K562 (cell line): Measurements from ENCODE around the gene HINT3. TPM values are rescaled to one million over a fixed set of nuclear protein-coding genes. Genes with fewer than 3 reads are reported as not detected.

Experiments used
- ATAC-seq: fragments of 200-7000 bp; cut with Tn5 transposase; 3 replicates; pipeline ENCODE4 v1.9.1; 2020; ENCODE audit warnings: moderate library complexity
- BruUV-seq: library from RNA; stranded (reverse); fragments of 400-500 nt; replicated peaks from 2 replicates; lab custom pipeline; 2021; lab: Mats Ljungman, UMichigan
- CTCF ChIA-PET: fragments of 300-600 bp; formaldehyde crosslinking; extraction: SDS; loops from one replicate; lab custom pipeline; 2021; ENCODE audit warnings: low intra/inter-chr PET ratio; lab: Yijun Ruan, JAX
- POLR2A ChIA-PET: fragments of 300-600, 350-650 bp; sonication (Branson Sonifier 250); formaldehyde crosslinking; extraction: SDS; loops from one replicate; lab custom pipeline; 2021; ENCODE audit warnings: antibody characterized with exemption, inconsistent platforms; lab: Yijun Ruan, JAX
- DNase-seq, 4 experiments: peaks; one replicate each; pipeline versions ENCODE4 v3.0.0 to v3.0.0-alpha.2; 2011 to 2018; ENCODE audit warnings: low spot score in 3 of 4, mixed read lengths in 3 of 4; ENCODE audit errors: extremely low read depth in 1 of 4
- FAIRE-seq: peaks from 2 replicates; lab custom pipeline; 2011; peaks lifted over from hg19 to GRCh38; lab: Jason Lieb, UNC
- H2AFZ ChIP-seq: 2 replicates; pipeline ENCODE4 v1.6.0; 2011; ENCODE audit warnings: low read depth, low read length, control low read depth, inconsistent platforms
- H3K27ac ChIP-seq: fragments of 200-600 bp; 3 replicates; pipeline ENCODE4 v1.8.0; 2011; ENCODE audit warnings: low read depth, mild to moderate bottlenecking, control low read depth, inconsistent platforms, low read length, moderate library complexity, mixed read lengths; ENCODE audit errors: extremely low read depth
- H3K27me3 ChIP-seq, 2 experiments: fragments of 300-600 bp in 1 of 2; 2 replicates in 1 of 2; 3 replicates in 1 of 2; pipeline versions ENCODE4 v1.6.0 to v1.8.0; 2011; ENCODE audit warnings: inconsistent platforms in 2 of 2, low read length in 2 of 2, mild to moderate bottlenecking in 1 of 2, mixed read lengths in 1 of 2, moderate library complexity in 1 of 2; ENCODE audit not compliant: control insufficient read depth in 2 of 2, insufficient read depth in 2 of 2
- H3K36me3 ChIP-seq: fragments of 300-600 bp; 3 replicates; pipeline ENCODE4 v1.8.0; 2011; ENCODE audit warnings: mild to moderate bottlenecking, low read length, inconsistent platforms; ENCODE audit not compliant: control insufficient read depth, insufficient read depth
- H3K4me1 ChIP-seq, 2 experiments: fragments of 200-600 bp in 1 of 2; replicated peaks in 1 of 2; 2 replicates in 1 of 2; 3 replicates in 1 of 2; pipeline versions ENCODE4 v1.5.1 to v1.8.0; 2011; ENCODE audit warnings: inconsistent platforms in 2 of 2, low read length in 2 of 2, mild to moderate bottlenecking in 1 of 2, mixed read lengths in 1 of 2, moderate library complexity in 1 of 2; ENCODE audit not compliant: control insufficient read depth in 2 of 2, insufficient read depth in 2 of 2
- H3K4me2 ChIP-seq: 2 replicates; pipeline ENCODE4 v1.6.1; 2011; ENCODE audit warnings: low read length, control low read depth, inconsistent platforms, mixed read lengths; ENCODE audit not compliant: insufficient read depth
- H3K4me3 ChIP-seq: fragments of 200-600 bp; sonication (generic), shearing (Covaris generic); 2 replicates; pipeline ENCODE4 v1.5.1; 2016; ENCODE audit warnings: control low read depth, inconsistent platforms
- H3K79me2 ChIP-seq: fragments of 200-600 bp; 3 replicates; pipeline ENCODE4 v1.8.0; 2011; ENCODE audit warnings: low read length, inconsistent platforms; ENCODE audit not compliant: control insufficient read depth, insufficient read depth
- H3K9ac ChIP-seq, 2 experiments: 2 replicates each; pipeline versions ENCODE4 v1.6.0 to v1.6.1; 2011; ENCODE audit warnings: low read depth in 2 of 2, low read length in 2 of 2, control low read depth in 1 of 2, inconsistent platforms in 1 of 2, mild to moderate bottlenecking in 1 of 2, mixed read lengths in 1 of 2; ENCODE audit not compliant: insufficient read depth in 1 of 2
- H3K9me1 ChIP-seq: one replicate; pipeline ENCODE4 v1.6.0; 2011; ENCODE audit warnings: inconsistent platforms, mild to moderate bottlenecking, low read length, moderate library complexity; ENCODE audit not compliant: control insufficient read depth, insufficient read depth
- H3K9me3 ChIP-seq: replicated peaks from 2 replicates; pipeline ENCODE4 v1.5.1; 2011; ENCODE audit warnings: low read depth, low read length, inconsistent platforms; ENCODE audit not compliant: control insufficient read depth, insufficient read depth
- H4K20me1 ChIP-seq: replicated peaks from 2 replicates; pipeline ENCODE4 v1.6.1; 2011; ENCODE audit warnings: low read length, inconsistent platforms, mixed read lengths; ENCODE audit not compliant: control insufficient read depth, insufficient read depth
- ETV5 ChIP-seq: sonication (generic); formaldehyde crosslinking; IDR thresholded peaks from 2 replicates; pipeline ENCODE4 v1.4.0; 2020; ENCODE audit warnings: low read depth, mild to moderate bottlenecking, missing genetic modification reagents
- HNRNPL ChIP-seq: fragments of 200-400 bp; formaldehyde crosslinking; IDR thresholded peaks from 2 replicates; pipeline ENCODE4 v1.6.1; 2017; ENCODE audit warnings: low read depth, mild to moderate bottlenecking, low read length
- NFE2 ChIP-seq: IDR thresholded peaks from 2 replicates; pipeline ENCODE4 v1.6.1; 2014; ENCODE audit warnings: antibody characterized with exemption, low read depth
- NR1H2 ChIP-seq: sonication (generic); formaldehyde crosslinking; IDR thresholded peaks from 2 replicates; pipeline ENCODE4 v1.4.0; 2020; ENCODE audit warnings: mild to moderate bottlenecking, missing genetic modification reagents
- NR2C1 ChIP-seq, 2 experiments: fragments of 450-650 bp; IDR thresholded peaks; 2 replicates each; pipeline ENCODE4 v1.6.1; 2017; ENCODE audit warnings: mild to moderate bottlenecking in 2 of 2, antibody characterized with exemption in 1 of 2, inconsistent platforms in 1 of 2, missing compliant biosample characterization in 1 of 2, missing genetic modification characterization in 1 of 2
- SMARCC2 ChIP-seq: fragments of 450-650 bp; IDR thresholded peaks from 2 replicates; pipeline ENCODE4 v1.6.1; 2017; ENCODE audit warnings: antibody characterized with exemption, moderate library complexity, mild to moderate bottlenecking, low read depth
- TEAD4 ChIP-seq, 2 experiments: sonication (generic) in 1 of 2; formaldehyde crosslinking in 1 of 2; IDR thresholded peaks; 2 replicates each; pipeline versions ENCODE4 v1.6.1 to v1.8.0; 2012 to 2022; ENCODE audit warnings: borderline replicate concordance in 1 of 2, inconsistent platforms in 1 of 2, low read length in 1 of 2, mild to moderate bottlenecking in 1 of 2, missing genetic modification reagents in 1 of 2
- WGBS: fragments of 100-300 bp; shearing (Covaris generic); methylation state at CpG from one replicate; pipeline ENCODE4 v1.1.6; 2016; ENCODE audit warnings: low coverage, mixed read lengths; ENCODE audit not compliant: insufficient coverage; ENCODE audit errors: missing lambda C conversion rate; 5-methylcytosine and 5-hydroxymethylcytosine counted together
- in situ Hi-C: fragments of 300-500 bp; cut with MboI; formaldehyde crosslinking; loops from 4 replicates; pipeline ENCODE4 v1.15.0; 2018; ENCODE audit warnings: inconsistent platforms, mixed read lengths
- intact Hi-C: fragments of 100-400 bp; cut with micrococcal nuclease; formaldehyde crosslinking; loops from 2 replicates; pipeline ENCODE4 v1.14.2; 2022
- polyA plus RNA-seq, 8 experiments: library from polyadenylated mRNA; depleted of rRNA in 4 of 8; stranded (reverse) in 5 of 8; unstranded in 3 of 8; fragments of >200 nt; fragmentation: Nextera tagmentation in 2 of 8; fragmentation: Illumina TruSeq in 1 of 8; extraction: Ambion mirVana in 2 of 8; extraction: Trizol in 1 of 8; gene quantifications; 2 replicates each; pipeline versions ENCODE4 v1.2.1 to v1.2.3, GENCODE V29; 2011 to 2014; ENCODE audit warnings: inconsistent platforms in 1 of 8, missing spikeins in 1 of 8
- total RNA-seq, 7 experiments: library from RNA; depleted of rRNA in 6 of 7; stranded (reverse); fragments of >200 nt in 6 of 7; fragmentation: Illumina TruSeq in 2 of 7; extraction: Trizol in 2 of 7; gene quantifications; 2 replicates each; pipeline versions ENCODE4 v1.2.1 to v1.2.3, GENCODE V29; 2011 to 2021; ENCODE audit warnings: low replicate concordance in 1 of 7

Gene HINT3
- total and polyA plus RNA-seq, 9 of the 15 experiments (the other 6 are each of a cell fraction or from before 2014, with no cell fraction given) = 1.4 to 16.6 (median 10.8) TPM

- TF ChIP-seq HNRNPL (no peak), SMARCC2 (no peak), NR2C1 (IDR thresholded peaks at IDR 0.05) (no peak), NR2C1 (tag; IDR thresholded peaks at IDR 0.05) (no peak), NFE2 (no peak), ETV5 (CRISPR knock-in tag) (no peak), TEAD4 (IDR thresholded peaks at IDR 0.05; ENCODE audit: low read length) (no peak), TEAD4 (CRISPR knock-in tag; IDR thresholded peaks at IDR 0.05; ENCODE audit: borderline replicate concordance) (no peak), NR1H2 (CRISPR knock-in tag) (no peak)
- FAIRE-seq (no peak), DNase-seq (no peak), ATAC-seq (no peak)
- Histone ChIP-seq H3K9ac (no peak overlapping the region), H3K4me1 (peaks cover 6 to 12% of the 10 kb centered on the region in 2 experiments; a peak in 3 of 5 replicates), H3K4me3 (no peak overlapping the region), H3K27ac (no peak overlapping the region), H2AFZ (no peak overlapping the region), H3K36me3 (peaks cover 10% of the 10 kb centered on the region; the same call in 1 of the 3 replicates), H4K20me1 (no peaks in the 10 kb centered on the region), H3K27me3 (no peaks in the 10 kb centered on the region), H3K4me2 (no peak overlapping the region), H3K9me3 (no peaks in the 10 kb centered on the region), H3K9me1 (no peaks in the 10 kb centered on the region), H3K79me2 (peaks cover 18% of the 10 kb centered on the region)
- intact Hi-C loops = loop anchor here (10.0 kb wide), 2 partner anchors 337 to 1363 kb away; partner anchors contain the start of gene ECHDC1
- ChIA-PET CTCF (no interaction called here), POLR2A (no interaction called here)
- 57% methylated on average over 2 of the region's 2 CpGs for WGBS
- in situ Hi-C loops = no loop called here
- no TSS peak for BruUV-seq
These were observed 25.1 kb downstream of the HINT3 start for GRCh38 chr6:125981571-125982185.
